NB4 (cell line): ENCODE measurements around the gene ARFRP1.
A peak's percentile ranks its signal among the peaks of the same experiment; 100 is the strongest.

Experiments
- DNase-seq: peaks from one replicate; pipeline ENCODE4 v3.0.0; 2010; ENCODE audit warnings: low read depth
- H3K4me3 ChIP-seq: one replicate; pipeline ENCODE4 v1.5.1; 2011; ENCODE audit warnings: mild to moderate bottlenecking, low read depth, low read length, moderate library complexity
- MYC ChIP-seq: IDR thresholded peaks from 2 replicates; pipeline ENCODE4 v1.6.1; 2011; ENCODE audit warnings: low read depth, low read length
- POLR2A ChIP-seq: IDR thresholded peaks from 2 replicates; pipeline ENCODE4 v1.6.1; 2011; ENCODE audit warnings: mild to moderate bottlenecking; ENCODE audit not compliant: insufficient read length; ENCODE audit errors: extremely low read depth
- TF ChIP-seq, protein P1 (sequence below): IDR thresholded peaks from one replicate; pipeline ENCODE4 v1.5.1; 2012; ENCODE audit warnings: low read depth, low read length
- TF ChIP-seq, protein P2 (sequence below): IDR thresholded peaks from 2 replicates; pipeline ENCODE4 v1.6.1; 2011; ENCODE audit warnings: low read depth, low read length

Gene ARFRP1

DNA sequence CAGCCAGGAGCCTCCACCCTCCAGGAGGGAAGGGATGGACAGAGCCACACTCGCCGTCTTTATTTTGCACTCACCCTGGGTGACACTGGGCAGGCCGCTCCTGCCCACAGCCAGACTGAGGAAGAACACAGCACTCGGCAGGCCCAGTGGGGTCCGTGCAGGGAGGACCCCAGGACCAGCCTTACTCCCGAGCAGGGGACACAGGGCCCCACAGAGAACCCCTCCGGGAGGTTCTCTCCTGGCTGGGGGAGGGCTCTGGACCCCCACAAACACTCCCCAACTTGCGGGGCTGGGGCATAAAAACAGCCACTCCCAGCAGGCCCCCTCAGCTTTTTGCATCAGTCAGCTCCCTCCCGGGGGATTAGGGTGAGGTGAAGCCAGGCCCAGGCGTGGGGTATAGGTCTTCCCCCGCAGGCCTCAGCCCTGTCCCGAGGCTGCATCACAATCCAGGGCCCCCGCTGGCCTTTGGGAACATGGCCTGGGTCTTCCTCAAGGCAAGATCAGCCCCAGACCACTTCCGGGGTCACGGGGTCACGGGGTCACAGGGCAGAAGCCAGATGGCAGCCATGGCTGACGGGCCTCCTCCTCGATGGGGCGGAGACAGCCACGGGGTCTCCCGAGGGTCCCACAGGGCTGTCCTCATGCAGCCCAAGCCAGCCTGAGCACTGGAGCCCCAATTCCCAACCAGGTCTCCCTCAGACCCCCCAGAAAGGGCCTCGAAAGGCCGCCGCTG, 8.1 kb downstream of the ARFRP1 start:
- TF ChIP-seq, protein P1, sequence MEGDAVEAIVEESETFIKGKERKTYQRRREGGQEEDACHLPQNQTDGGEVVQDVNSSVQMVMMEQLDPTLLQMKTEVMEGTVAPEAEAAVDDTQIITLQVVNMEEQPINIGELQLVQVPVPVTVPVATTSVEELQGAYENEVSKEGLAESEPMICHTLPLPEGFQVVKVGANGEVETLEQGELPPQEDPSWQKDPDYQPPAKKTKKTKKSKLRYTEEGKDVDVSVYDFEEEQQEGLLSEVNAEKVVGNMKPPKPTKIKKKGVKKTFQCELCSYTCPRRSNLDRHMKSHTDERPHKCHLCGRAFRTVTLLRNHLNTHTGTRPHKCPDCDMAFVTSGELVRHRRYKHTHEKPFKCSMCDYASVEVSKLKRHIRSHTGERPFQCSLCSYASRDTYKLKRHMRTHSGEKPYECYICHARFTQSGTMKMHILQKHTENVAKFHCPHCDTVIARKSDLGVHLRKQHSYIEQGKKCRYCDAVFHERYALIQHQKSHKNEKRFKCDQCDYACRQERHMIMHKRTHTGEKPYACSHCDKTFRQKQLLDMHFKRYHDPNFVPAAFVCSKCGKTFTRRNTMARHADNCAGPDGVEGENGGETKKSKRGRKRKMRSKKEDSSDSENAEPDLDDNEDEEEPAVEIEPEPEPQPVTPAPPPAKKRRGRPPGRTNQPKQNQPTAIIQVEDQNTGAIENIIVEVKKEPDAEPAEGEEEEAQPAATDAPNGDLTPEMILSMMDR = no peak
- TF ChIP-seq POLR2A (peak; percentile 4), MYC (no peak)
- TF ChIP-seq, protein P2, sequence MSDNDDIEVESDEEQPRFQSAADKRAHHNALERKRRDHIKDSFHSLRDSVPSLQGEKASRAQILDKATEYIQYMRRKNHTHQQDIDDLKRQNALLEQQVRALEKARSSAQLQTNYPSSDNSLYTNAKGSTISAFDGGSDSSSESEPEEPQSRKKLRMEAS = no peak
- H3K4me3 ChIP-seq = no peak overlapping the region
- DNase-seq = peak; percentile 76

DNA sequence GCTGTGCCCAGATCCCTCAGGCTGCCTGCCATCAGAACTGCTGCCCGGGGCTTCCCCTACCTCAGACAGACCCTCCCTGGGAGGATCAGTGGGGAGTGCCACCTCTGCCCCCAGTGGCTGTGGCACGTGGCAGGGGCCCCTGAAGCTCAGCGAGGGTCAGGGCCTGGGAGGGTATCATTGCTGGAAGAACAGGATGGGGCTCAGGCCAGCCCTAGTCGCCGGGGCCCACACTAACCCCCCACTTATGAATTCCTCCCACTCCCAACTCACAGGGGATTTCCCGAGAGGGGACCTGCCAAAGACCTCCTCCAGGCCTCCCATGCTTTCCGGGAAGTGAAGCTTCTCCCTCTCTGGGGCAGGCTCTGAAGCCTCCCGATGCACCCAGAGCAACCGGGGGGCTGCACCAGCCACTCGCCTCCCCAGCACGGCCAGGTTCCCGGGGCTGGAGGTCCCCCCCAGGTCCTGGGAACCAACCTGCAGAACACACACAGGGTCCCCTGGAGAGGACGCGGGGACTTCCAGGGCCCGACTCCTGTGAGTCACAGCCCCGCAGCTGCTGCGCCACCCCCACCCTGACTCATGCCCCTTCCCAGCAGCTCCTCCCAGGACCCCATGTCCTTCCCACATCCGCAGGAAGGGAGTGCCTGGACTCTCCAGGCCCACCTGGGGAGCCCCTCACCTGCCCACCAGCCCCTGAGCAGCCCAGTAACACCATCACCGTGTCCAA, 8.9 kb downstream of the ARFRP1 start:
- H3K4me3 ChIP-seq = no peak overlapping the region
- DNase-seq = peak; percentile 87
- TF ChIP-seq MYC = peak; percentile 63; the same call in 1 of the 2 replicates
- TF ChIP-seq POLR2A = peak; percentile 6
- TF ChIP-seq, protein P2 = peak; percentile 43; the same call in 1 of the 2 replicates
- TF ChIP-seq, protein P1 = no peak

DNA sequence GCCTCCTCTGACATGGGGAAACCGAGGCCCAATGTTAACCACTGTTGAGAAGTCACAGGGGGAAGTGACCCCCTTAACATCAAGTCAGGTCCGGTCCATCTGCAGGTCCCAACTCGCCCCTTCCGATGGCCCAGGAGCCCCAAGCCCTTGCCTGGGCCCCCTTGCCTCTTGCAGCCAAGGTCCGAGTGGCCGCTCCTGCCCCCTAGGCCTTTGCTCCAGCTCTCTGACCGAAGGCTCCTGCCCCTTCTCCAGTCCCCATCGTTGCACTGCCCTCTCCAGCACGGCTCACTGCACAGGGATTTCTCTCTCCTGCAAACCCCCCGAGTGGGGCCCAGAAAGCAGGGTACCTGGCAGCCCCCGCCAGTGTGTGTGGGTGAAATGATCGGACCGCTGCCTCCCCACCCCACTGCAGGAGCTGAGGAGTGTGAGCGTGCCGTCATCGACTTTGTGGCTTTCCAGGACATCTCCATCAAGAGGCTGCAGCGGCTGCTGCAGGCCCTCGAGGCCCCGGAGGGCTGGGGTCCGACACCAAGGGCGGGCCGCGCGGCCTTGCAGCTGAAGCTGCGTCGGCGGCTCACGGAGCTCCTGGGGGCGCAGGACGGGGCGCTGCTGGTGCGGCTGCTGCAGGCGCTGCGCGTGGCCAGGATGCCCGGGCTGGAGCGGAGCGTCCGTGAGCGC, 9.8 kb downstream of the ARFRP1 start:
- TF ChIP-seq, protein P1 = no peak
- TF ChIP-seq, protein P2 = no peak
- no peak for TF ChIP-seq POLR2A
- no peak for TF ChIP-seq MYC
- DNase-seq = no peak
- H3K4me3 ChIP-seq = no peak overlapping the region

DNA sequence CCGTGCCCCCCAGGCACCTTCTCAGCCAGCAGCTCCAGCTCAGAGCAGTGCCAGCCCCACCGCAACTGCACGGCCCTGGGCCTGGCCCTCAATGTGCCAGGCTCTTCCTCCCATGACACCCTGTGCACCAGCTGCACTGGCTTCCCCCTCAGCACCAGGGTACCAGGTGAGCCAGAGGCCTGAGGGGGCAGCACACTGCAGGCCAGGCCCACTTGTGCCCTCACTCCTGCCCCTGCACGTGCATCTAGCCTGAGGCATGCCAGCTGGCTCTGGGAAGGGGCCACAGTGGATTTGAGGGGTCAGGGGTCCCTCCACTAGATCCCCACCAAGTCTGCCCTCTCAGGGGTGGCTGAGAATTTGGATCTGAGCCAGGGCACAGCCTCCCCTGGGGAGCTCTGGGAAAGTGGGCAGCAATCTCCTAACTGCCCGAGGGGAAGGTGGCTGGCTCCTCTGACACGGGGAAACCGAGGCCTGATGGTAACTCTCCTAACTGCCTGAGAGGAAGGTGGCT, 10.4 kb downstream of the ARFRP1 start:
- no peak for DNase-seq
- no peak overlapping the region for H3K4me3 ChIP-seq
- TF ChIP-seq POLR2A (no peak), MYC (no peak)
- TF ChIP-seq, protein P2 = no peak
- TF ChIP-seq, protein P1 = no peak

DNA sequence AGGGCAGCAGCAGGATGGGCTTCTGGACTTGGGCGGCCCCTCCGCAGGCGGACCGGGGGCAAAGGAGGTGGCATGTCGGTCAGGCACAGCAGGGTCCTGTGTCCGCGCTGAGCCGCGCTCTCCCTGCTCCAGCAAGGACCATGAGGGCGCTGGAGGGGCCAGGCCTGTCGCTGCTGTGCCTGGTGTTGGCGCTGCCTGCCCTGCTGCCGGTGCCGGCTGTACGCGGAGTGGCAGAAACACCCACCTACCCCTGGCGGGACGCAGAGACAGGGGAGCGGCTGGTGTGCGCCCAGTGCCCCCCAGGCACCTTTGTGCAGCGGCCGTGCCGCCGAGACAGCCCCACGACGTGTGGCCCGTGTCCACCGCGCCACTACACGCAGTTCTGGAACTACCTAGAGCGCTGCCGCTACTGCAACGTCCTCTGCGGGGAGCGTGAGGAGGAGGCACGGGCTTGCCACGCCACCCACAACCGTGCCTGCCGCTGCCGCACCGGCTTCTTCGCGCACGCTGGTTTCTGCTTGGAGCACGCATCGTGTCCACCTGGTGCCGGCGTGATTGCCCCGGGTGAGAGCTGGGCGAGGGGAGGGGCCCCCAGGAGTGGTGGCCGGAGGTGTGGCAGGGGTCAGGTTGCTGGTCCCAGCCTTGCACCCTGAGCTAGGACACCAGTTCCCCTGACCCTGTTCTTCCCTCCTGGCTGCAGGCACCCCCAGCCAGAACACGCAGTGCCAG, 11.0 kb downstream of the ARFRP1 start, which contains the start of gene TNFRSF6B:
Gene TNFRSF6B (plus strand): TSS at position 25 of the 729 bp plus-strand sequence. CDS start 116 bp downstream, at position 141.
- DNase-seq = no peak
- TF ChIP-seq MYC = no peak
- TF ChIP-seq, protein P2 = no peak
- TF ChIP-seq POLR2A = peak; percentile 9
- no peak within 1 kb of the TSS for H3K4me3 ChIP-seq
